HG03558 (cell line): ENCODE measurements around the gene KCNMA1.

Experiments
- ATAC-seq: cut with Tn5 transposase; IDR thresholded peaks from one replicate; pipeline ENCODE4 v1.9.1; 2021; ENCODE audit warnings: moderate number of reproducible peaks; ENCODE audit not compliant: unreplicated experiment; ENCODE audit errors: extremely low read depth

The KCNMA1 gene

GRCh38 chr10:77564731-77565589 lies 72.6 kb downstream of the KCNMA1 start:
- ATAC-seq = no peak

GRCh38 chr10:77563638-77564270 lies 73.9 kb downstream of the KCNMA1 start:
- no peak for ATAC-seq

DNA sequence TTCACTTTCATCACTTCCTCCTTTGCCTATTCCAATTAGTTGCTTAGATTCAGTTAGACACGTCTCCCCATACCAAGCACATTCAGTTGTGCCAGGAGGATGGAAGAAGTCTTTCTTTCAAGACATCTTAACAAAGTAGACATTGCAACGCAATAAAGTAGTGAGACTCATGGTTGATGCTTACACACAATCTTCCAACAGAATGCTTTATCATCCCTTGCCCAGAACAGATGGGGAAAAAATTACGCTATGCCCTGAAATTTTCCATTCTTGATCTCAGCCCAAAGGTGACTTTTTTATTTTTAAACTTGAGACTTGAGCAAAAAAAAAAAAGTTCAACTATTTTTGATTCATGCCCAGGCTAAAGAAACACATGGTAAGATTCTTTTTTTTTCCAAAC lies 74.9 kb downstream of the KCNMA1 start:
- ATAC-seq = no peak

DNA sequence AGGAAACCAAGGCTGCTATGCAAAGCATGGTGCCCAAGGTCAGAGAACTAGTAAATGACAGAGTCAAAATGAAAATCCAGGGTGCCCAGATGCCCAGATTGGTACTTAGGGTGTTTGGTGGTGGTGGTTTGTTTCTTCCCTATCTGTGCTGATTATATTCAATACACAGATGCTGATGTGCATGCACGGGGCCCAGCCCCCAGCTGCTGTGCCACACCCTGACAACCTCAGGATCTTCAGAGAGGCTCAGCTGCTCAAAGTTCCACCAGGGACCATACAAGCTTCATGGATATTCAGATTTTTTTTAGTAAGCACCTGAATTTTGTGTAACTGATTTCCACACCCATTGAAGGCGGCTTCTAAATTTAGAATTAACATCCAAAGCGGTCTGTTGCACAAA lies 75.6 kb downstream of the KCNMA1 start:
- ATAC-seq = no peak

DNA sequence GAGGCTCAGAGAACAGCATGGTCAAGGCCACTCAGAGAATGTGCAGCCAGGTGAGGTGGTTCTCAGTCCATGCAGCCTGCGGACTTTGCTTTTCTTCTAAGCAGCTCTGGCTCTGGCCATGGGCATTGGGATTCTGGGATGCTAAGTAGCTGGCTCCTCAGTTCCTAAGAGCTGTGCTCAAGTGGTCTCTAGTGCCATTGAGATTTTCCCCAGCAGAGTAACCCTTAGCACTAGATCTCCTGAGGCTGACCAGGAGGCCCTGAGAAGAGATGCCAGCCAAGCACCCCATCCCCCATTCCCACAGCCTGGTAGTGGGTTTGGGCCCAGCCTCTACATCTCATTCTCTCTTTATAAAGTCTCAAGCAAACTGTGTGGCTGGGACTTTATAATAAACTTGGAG lies 77.1 kb downstream of the KCNMA1 start:
- no peak for ATAC-seq

GRCh38 chr10:77560052-77560451 lies 77.6 kb downstream of the KCNMA1 start:
- ATAC-seq = no peak

DNA sequence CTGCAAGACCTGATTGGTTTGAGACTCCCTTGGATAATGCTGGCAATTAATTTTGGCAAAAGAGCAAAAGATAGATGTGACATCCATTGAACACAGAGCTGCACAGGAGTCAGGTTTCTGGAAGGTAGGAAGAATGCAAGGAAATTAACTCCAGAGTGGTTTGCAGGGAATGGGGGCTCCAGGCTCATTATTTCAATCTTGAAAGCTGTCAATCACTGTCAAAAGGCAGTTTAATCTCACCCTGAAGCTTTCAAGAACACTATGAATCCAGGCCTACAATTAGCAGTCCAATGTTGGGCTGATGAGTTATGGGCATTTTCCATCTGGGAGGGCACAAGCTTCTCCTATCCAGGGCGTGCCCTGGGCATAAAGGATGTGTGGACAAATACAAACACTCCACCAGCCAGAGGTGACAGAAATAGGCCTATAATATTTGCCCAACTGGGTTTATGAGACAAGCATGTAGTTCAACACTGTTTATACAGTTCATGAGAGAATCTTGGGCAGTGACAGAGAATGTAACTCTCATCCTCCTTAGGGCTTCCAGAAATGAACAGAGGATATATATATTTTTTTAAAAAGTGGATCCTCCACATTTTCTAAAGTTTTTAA lies 80.5 kb downstream of the KCNMA1 start:
- no peak for ATAC-seq

DNA sequence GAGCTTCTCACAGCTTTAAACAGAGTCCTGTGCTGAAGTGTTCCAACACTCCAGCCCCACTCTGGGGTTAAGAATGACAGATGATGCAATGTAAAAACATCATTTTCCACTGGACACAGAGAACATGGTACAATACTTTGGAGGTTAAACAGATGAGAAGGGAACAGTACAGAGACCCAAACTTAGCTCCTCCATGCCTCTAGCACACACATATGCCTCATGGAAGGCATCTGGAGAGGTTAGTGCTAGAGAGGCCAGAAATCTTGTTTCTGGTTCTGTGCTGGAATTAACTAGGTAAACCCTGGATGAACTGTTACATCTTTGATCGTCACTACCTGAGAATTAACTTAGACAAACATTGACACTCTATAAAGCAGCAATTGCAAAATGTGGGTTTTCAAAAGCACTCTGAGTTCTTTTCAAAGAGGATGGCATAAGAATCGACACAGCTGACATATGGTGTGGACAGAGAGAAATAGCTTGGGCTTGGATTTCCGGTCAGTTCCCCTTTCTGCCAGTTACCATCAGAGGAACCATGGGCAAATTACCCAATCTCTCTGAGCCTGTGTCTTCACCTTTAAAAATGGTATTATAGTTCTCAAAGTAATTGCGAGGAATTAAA lies 81.9 kb downstream of the KCNMA1 start:
- ATAC-seq = no peak

GRCh38 chr10:77554996-77555397 lies 82.6 kb downstream of the KCNMA1 start:
- no peak for ATAC-seq

DNA sequence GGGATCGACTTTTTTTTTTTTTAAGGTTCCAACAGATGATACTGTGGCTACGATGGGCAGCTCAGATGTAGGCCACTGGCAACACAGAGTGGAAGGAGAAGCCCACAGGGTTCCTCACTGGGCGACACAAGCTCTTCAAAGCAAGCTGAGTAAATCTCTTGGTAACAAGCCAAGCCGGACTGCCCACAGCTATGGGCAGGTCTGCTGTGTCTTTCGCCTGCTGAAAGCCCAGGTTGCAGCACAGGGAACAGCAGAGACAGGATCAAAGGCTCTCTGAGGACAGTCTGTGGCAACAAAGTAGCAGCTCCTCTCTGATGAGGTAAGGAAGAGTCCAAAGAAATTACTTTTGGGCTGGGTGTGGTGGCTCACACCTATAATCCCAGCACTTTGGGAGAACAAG lies 83.6 kb downstream of the KCNMA1 start:
- no peak for ATAC-seq

DNA sequence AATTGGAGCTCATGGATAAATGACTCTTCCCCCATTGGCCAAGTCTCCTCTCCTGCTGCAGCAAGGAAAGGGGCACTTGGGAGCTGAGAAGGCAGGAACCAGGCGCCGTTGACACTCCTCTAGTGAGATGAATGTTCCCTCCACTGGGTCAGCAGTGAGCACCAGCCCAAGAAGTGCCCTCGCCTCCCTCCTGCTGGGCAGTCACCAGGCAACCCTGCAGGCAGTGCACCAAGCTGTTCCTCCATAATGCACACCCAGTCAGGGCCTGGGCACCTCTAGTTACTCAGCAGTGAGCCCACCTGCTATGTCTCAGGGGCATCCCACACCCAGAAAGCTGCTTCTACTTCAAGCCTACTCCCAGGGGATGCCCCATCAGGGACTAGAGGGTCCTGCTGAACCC lies 84.3 kb downstream of the KCNMA1 start:
- ATAC-seq = no peak

DNA sequence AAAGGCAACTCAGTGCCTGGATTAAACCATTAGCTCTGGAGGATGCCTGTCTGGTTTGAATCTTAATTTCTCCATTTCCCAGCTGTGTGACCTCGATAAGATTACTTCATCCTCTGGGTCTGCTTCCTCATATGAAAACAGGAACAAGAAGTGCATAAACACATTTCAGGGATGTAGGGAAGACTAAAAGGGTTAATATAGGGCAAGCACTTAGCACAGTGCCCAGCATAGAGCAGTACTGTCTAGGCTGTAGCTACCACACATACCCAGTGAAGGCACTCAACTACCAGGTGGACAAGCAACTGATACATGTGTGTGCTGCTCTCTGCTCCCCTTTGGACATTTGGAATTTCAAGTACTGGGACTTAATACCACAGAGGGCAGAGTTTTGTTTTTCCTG lies 85.4 kb downstream of the KCNMA1 start:
- ATAC-seq = no peak

GRCh38 chr10:77550378-77550777 lies 87.2 kb downstream of the KCNMA1 start:
- no peak for ATAC-seq

GRCh38 chr10:77548671-77549070 lies 88.9 kb downstream of the KCNMA1 start:
- ATAC-seq = no peak

DNA sequence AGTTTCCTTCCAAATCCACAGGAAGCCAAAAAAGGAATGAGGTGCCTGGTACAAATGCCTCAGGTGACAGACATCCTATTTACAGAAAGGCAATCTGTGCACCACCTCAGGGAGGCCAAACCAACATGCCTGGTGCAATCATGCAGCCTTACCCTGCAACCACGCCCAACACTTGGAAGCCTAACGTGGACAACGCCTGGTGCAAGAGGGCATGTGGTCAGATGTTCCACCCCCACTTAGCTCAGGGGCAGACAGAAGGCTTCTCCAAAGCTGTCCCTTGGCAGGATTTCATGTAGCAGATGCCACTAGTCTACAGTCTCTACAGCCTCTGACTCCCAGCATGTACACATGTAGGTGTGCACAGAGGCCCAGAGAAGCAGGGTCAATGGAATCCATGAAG lies 89.5 kb downstream of the KCNMA1 start:
- ATAC-seq = no peak

DNA sequence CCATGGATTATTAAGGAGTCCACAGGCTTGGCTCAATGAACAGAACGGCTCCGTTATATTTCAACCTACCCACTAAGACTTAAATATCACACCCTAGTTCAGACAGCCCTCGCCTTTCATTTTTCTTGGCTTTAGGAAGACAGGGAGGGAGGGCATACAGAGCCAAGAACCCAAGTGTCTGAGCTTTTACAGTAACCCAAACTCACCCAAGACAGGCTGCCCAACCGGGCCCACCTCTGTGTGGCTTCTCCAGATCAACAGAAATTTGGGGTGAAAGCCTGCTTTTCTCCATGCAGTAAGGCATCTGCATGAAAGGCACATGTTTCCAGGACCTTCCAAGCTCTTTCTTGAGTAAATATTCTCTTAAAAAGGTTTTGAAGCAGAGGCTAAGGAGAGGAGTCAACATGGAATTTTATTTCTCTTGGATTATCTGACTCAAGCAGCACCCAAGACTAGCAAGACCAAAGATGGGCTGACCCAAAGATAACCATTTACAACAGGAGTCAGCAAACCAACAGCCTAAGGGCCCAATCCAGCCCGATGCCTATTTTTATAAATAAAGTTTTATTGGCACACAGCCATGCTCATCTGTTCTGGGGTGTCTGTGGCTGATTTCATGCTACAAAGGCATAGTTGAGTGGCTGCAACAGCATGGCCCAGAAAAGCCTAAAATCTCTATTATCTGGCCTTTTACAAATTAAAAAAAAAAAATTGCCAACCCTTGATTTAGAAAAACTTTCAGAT lies 90.1 kb downstream of the KCNMA1 start:
- ATAC-seq = no peak

GRCh38 chr10:77546042-77546441 lies 91.6 kb downstream of the KCNMA1 start:
- ATAC-seq = no peak

DNA sequence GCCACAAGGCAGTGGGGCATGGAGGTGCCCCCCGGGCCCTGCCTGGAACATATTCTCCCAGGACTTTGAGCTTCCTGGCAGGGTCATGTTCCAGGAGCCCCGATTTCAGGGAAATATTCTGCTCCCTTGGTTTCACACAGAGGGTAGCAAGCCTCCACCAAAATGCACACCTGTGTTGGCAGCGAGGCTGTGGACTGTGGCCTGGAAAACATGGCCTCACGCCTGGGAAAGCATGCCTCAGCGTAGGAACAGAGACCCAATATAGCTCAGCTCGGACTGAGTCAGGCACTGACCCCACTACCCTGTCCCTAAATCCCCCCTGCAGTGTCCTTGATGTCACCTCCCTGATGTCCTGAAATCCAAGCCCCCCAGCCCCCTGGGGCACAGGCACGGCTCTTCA lies 92.0 kb downstream of the KCNMA1 start:
- no peak for ATAC-seq

DNA sequence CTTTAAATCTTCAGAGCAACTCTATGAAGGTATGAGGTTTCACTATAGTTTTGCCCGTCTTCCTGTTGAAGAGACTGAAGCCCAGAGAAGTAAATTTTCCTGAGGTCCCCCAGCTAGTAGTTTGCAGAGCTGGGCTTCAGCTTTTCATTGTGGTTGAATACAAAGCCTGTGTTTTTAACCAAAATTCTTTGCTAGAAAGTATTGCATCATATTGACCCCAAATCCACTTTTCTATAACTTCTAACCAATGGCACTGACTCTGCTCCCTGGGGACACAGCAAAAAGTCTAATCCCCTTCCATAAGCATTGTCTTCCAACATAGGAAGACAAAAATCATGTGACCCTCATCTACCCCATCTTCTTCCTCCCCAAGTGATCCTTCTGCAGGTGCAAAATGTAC lies 93.0 kb downstream of the KCNMA1 start:
- no peak for ATAC-seq

GRCh38 chr10:77542710-77543259 lies 94.8 kb downstream of the KCNMA1 start:
- no peak for ATAC-seq
